Right atrium auricular region (tissue), 2 donors: ENCODE results near the gene GCH1. TPM values are rescaled to one million over a fixed set of nuclear protein-coding genes. Genes with fewer than 3 reads are reported as not detected.

Source experiments
- DNase-seq: peaks from one replicate; pipeline ENCODE4 v3.0.0-alpha.2; 2019; ENCODE audit warnings: low spot score
- H3K27ac ChIP-seq, 2 donors: fragments of 200-600 bp; sonication (generic); 1 replicate in 1 of 2; 2 replicates in 1 of 2; pipeline ENCODE4 v1.5.1; 2016 to 2019
- H3K27me3 ChIP-seq, 2 donors: fragments of 200-600 bp; sonication (generic); one replicate each; pipeline versions ENCODE4 v1.5.1 to v1.6.0; 2017 to 2019
- H3K36me3 ChIP-seq: fragments of 200-600 bp; sonication (generic); one replicate; pipeline ENCODE4 v1.5.1; 2016
- H3K4me1 ChIP-seq, 2 donors: fragments of 200-600 bp; sonication (generic); one replicate each; pipeline versions ENCODE4 v1.5.1 to v1.6.0; 2017 to 2019
- H3K4me3 ChIP-seq, 2 donors: fragments of 200-600 bp; sonication (generic); 1 replicate in 1 of 2; 2 replicates in 1 of 2; pipeline ENCODE4 v1.5.1; 2017 to 2019; ENCODE audit warnings: mild to moderate bottlenecking in 1 of 2, moderate library complexity in 1 of 2
- H3K9me3 ChIP-seq, 2 donors: fragments of 200-600 bp; sonication (generic); one replicate each; pipeline ENCODE4 v1.5.1; 2019
- CTCF ChIP-seq, 2 donors: fragments of 200-600 bp; sonication (generic); IDR thresholded peaks; one replicate each; pipeline ENCODE4 v1.5.1; 2019; ENCODE audit warnings: antibody characterized with exemption in 2 of 2
- total RNA-seq, 2 donors: library from RNA; depleted of rRNA; stranded (reverse); fragments of >200 nt; gene quantifications; one replicate each; pipeline ENCODE4 v1.1.0, GENCODE V29; 2016

GCH1 gene
- total RNA-seq, 2 donors from 2014 or later: 2.4 to 3.8 TPM

DNA sequence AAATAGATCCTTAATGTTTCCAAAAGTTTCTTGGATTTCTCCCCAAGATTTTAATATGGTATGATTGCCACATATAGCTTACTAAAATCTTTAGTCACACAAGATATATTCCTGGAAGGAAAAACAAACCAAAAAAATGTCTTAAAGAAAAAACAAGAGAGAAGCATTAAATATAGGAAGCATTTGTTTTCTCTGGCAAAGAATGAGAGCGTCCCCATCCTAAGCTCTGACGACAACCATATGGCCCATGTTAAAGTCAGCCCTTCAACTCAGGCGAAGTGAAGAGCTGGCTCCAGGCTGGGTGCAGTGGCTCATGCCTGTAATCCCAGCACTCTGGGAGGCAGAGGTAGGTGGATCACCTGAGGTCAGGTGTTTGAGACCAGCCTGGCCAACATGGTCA is 35.6 kb downstream of the GCH1 start:
- H3K9me3 ChIP-seq: no peaks in the 10 kb centered on the region
- H3K27me3 ChIP-seq: no peaks in the 10 kb centered on the region
- H3K36me3 ChIP-seq: no peaks in the 10 kb centered on the region
- TF ChIP-seq CTCF (IDR thresholded peaks at IDR 0.05): no peak
- no peak overlapping the region for H3K27ac ChIP-seq
- no peaks in the 10 kb centered on the region for H3K4me1 ChIP-seq
- no peak for DNase-seq
- H3K4me3 ChIP-seq: no peak overlapping the region

GRCh38 chr14:54866588-54866987 is 36.0 kb downstream of the GCH1 start:
- Histone ChIP-seq H3K4me3 (no peak overlapping the region), H3K4me1 (no peaks in the 10 kb centered on the region), H3K9me3 (no peaks in the 10 kb centered on the region), H3K27ac (no peak overlapping the region), H3K36me3 (no peaks in the 10 kb centered on the region), H3K27me3 (no peaks in the 10 kb centered on the region)
- DNase-seq: no peak
- TF ChIP-seq CTCF (IDR thresholded peaks at IDR 0.05): no peak

DNA sequence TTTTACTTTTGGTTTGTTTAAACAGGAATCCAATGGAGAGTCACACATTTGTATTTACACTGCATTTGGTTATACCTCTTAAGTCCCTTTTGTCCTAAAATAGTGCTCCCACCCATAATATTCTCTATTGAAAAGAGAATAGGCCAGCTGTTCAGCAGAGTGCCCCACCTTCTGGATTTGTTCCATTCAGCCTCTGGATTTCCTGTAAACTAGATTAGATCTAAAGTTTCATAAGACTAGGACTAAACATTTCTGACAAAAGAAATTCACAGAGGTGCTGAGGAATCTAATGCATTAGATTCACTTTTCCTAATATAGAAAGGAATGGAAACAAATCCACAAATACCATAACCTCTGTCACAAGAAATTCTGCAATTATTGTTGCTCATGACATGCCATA is 38.1 kb downstream of the GCH1 start:
- no peak for DNase-seq
- no peak overlapping the region for H3K27ac ChIP-seq
- H3K27me3 ChIP-seq: no peaks in the 10 kb centered on the region
- H3K9me3 ChIP-seq: no peaks in the 10 kb centered on the region
- TF ChIP-seq CTCF (IDR thresholded peaks at IDR 0.05): no peak
- H3K4me3 ChIP-seq: no peak overlapping the region
- no peaks in the 10 kb centered on the region for H3K36me3 ChIP-seq
- no peaks in the 10 kb centered on the region for H3K4me1 ChIP-seq

- no peak for TF ChIP-seq CTCF (IDR thresholded peaks at IDR 0.05)
- no peak for DNase-seq
- peak overlapping the region; percentile 32 to 40 for H3K27ac ChIP-seq
- no peak overlapping the region for H3K4me3 ChIP-seq
- no peaks in the 10 kb centered on the region for H3K9me3 ChIP-seq
- H3K4me1 ChIP-seq: no peaks in the 10 kb centered on the region
- no peaks in the 10 kb centered on the region for H3K27me3 ChIP-seq
- no peaks in the 10 kb centered on the region for H3K36me3 ChIP-seq
Measured at GRCh38 chr14:54857830-54858269, 44.8 kb downstream of the GCH1 start.

- H3K27ac ChIP-seq: no peak overlapping the region
- no peaks in the 10 kb centered on the region for H3K27me3 ChIP-seq
- no peaks in the 10 kb centered on the region for H3K36me3 ChIP-seq
- no peak overlapping the region for H3K4me3 ChIP-seq
- DNase-seq: no peak
- H3K9me3 ChIP-seq: no peaks in the 10 kb centered on the region
- no peaks in the 10 kb centered on the region for H3K4me1 ChIP-seq
- no peak for TF ChIP-seq CTCF (IDR thresholded peaks at IDR 0.05)
Measured at GRCh38 chr14:54856152-54856551, 46.5 kb downstream of the GCH1 start.

GRCh38 chr14:54854181-54854580 is 48.4 kb downstream of the GCH1 start:
- DNase-seq: no peak
- no peak overlapping the region for H3K4me3 ChIP-seq
- no peaks in the 10 kb centered on the region for H3K27me3 ChIP-seq
- H3K36me3 ChIP-seq: no peaks in the 10 kb centered on the region
- no peaks in the 10 kb centered on the region for H3K4me1 ChIP-seq
- H3K27ac ChIP-seq: no peak overlapping the region
- H3K9me3 ChIP-seq: no peaks in the 10 kb centered on the region
- no peak for TF ChIP-seq CTCF (IDR thresholded peaks at IDR 0.05)
